Fibroblast of lung (primary cell): ENCODE measurements around the gene TGFBR3. TPM values are rescaled to one million over a fixed set of nuclear protein-coding genes. Genes with fewer than 3 reads are reported as not detected.

Experiments
- DNase-seq, 2 donors: peaks; one replicate each; pipeline versions ENCODE4 v3.0.0 to v3.0.0-alpha.2; 2010; ENCODE audit warnings: low read depth in 2 of 2
- H2AFZ ChIP-seq: 2 replicates; pipeline ENCODE4 v1.5.1; 2012; ENCODE audit warnings: low read length, control low read depth, inconsistent platforms
- H3K27ac ChIP-seq: 2 replicates; pipeline ENCODE4 v1.5.1; 2011; ENCODE audit warnings: low read length, control low read depth; ENCODE audit not compliant: insufficient read depth
- H3K27me3 ChIP-seq: 2 replicates; pipeline ENCODE4 v1.5.1; 2011; ENCODE audit warnings: mild to moderate bottlenecking, low read length; ENCODE audit not compliant: control insufficient read depth, insufficient read depth
- H3K36me3 ChIP-seq: 2 replicates; pipeline ENCODE4 v1.5.1; 2011; ENCODE audit warnings: low read length; ENCODE audit not compliant: control insufficient read depth, insufficient read depth
- H3K4me1 ChIP-seq: 2 replicates; pipeline ENCODE4 v1.5.1; 2011; ENCODE audit warnings: low read length; ENCODE audit not compliant: control insufficient read depth, insufficient read depth; ENCODE audit errors: extremely low read depth
- H3K4me2 ChIP-seq: 2 replicates; pipeline ENCODE4 v1.5.1; 2011; ENCODE audit warnings: low read length, control low read depth; ENCODE audit not compliant: insufficient read depth; ENCODE audit errors: extremely low read depth
- H3K4me3 ChIP-seq, 4 experiments: fragments of 200-600 bp in 1 of 4; sonication (generic) in 1 of 4; replicated peaks in 1 of 4; 2 replicates each; pipeline ENCODE4 v1.5.1; 2011 to 2016; ENCODE audit warnings: low read length in 4 of 4, low read depth in 3 of 4, mild to moderate bottlenecking in 3 of 4, control low read depth in 2 of 4, inconsistent platforms in 1 of 4, mixed read lengths in 1 of 4; ENCODE audit not compliant: insufficient read depth in 1 of 4; ENCODE audit errors: control extremely low read depth in 1 of 4
- H3K79me2 ChIP-seq: 2 replicates; pipeline ENCODE4 v1.5.1; 2012; ENCODE audit warnings: mild to moderate bottlenecking, low read length, inconsistent platforms; ENCODE audit not compliant: control insufficient read depth, insufficient read depth
- H3K9ac ChIP-seq: 2 replicates; pipeline ENCODE4 v1.5.1; 2011; ENCODE audit warnings: mild to moderate bottlenecking, low read length, control low read depth; ENCODE audit not compliant: insufficient read depth
- H3K9me3 ChIP-seq: 2 replicates; pipeline ENCODE4 v1.5.1; 2012; ENCODE audit warnings: low read depth, low read length; ENCODE audit not compliant: control insufficient read depth, insufficient read depth
- H4K20me1 ChIP-seq: 2 replicates; pipeline ENCODE4 v1.5.1; 2011; ENCODE audit warnings: low read length; ENCODE audit not compliant: control insufficient read depth, insufficient read depth; ENCODE audit errors: extremely low read depth
- EZH2 ChIP-seq: IDR thresholded peaks from 2 replicates; pipeline ENCODE4 v1.5.1; 2012; ENCODE audit warnings: low read length, control low read depth, mild to moderate bottlenecking; ENCODE audit errors: missing control alignments
- polyA plus RNA-seq, 2 donors: library from polyadenylated mRNA; depleted of rRNA in 1 of 2; stranded (reverse) in 1 of 2; unstranded in 1 of 2; fragments of >200 nt; gene quantifications; 2 replicates each; pipeline ENCODE4 v1.2.1, GENCODE V29; 2011 to 2012; ENCODE audit warnings: missing spikeins in 1 of 2
- total RNA-seq: library from RNA; depleted of rRNA; stranded (reverse); fragments of >200 nt; gene quantifications from 2 replicates; pipeline ENCODE4 v1.2.1, GENCODE V29; 2014
- TF ChIP-seq, protein P1 (sequence below), 2 donors: IDR thresholded peaks in 1 of 2; conservative IDR thresholded peaks in 1 of 2; 1 replicate in 1 of 2; 2 replicates in 1 of 2; pipeline ENCODE4 v1.5.1; 2011 to 2012; ENCODE audit warnings: low read length in 2 of 2, control low read depth in 1 of 2, inconsistent platforms in 1 of 2, low read depth in 1 of 2, mild to moderate bottlenecking in 1 of 2

Gene TGFBR3
- total and polyA plus RNA-seq, 2 donors (not counting 1 experiment from before 2014, with no cell fraction given): 68.3 to 98.1 TPM

DNA sequence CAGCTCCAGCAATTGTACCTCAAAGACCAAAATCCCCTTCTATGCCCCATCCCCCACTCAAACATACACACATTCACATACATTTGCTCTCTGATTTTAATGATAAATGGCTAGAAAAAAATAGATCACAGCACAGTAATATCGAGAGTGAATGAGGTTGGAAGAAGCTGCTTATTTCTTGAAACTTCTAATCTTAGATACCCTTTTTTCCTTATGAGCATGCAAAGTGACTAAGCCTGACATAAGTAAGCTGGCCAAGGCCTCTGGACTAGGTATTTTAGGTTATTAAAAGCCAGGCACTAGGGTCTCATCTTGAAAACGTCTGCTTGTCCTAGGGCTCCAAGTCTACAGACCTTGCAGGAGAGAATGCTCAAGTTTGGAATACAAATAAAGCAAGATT lies 133.6 kb downstream of the TGFBR3 start:
- Histone ChIP-seq H3K9ac (no peak overlapping the region), H4K20me1 (no peaks in the 10 kb centered on the region), H3K79me2 (no peaks in the 10 kb centered on the region), H3K27me3 (no peaks in the 10 kb centered on the region), H3K4me3 (no peak overlapping the region), H2AFZ (no peak overlapping the region), H3K4me2 (no peak overlapping the region), H3K36me3 (no peaks in the 10 kb centered on the region), H3K9me3 (no peaks in the 10 kb centered on the region), H3K4me1 (peaks cover 22% of the 10 kb centered on the region), H3K27ac (no peak overlapping the region)
- DNase-seq: no peak
- TF ChIP-seq, protein P1, sequence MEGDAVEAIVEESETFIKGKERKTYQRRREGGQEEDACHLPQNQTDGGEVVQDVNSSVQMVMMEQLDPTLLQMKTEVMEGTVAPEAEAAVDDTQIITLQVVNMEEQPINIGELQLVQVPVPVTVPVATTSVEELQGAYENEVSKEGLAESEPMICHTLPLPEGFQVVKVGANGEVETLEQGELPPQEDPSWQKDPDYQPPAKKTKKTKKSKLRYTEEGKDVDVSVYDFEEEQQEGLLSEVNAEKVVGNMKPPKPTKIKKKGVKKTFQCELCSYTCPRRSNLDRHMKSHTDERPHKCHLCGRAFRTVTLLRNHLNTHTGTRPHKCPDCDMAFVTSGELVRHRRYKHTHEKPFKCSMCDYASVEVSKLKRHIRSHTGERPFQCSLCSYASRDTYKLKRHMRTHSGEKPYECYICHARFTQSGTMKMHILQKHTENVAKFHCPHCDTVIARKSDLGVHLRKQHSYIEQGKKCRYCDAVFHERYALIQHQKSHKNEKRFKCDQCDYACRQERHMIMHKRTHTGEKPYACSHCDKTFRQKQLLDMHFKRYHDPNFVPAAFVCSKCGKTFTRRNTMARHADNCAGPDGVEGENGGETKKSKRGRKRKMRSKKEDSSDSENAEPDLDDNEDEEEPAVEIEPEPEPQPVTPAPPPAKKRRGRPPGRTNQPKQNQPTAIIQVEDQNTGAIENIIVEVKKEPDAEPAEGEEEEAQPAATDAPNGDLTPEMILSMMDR (conservative IDR thresholded peaks at IDR 0.05 in 1 of 2, IDR thresholded peaks at IDR 0.05 in 1 of 2; ENCODE audit: low read depth in 1 of 2, low read length in 2 of 2): no peak
- no peak for TF ChIP-seq EZH2

DNA sequence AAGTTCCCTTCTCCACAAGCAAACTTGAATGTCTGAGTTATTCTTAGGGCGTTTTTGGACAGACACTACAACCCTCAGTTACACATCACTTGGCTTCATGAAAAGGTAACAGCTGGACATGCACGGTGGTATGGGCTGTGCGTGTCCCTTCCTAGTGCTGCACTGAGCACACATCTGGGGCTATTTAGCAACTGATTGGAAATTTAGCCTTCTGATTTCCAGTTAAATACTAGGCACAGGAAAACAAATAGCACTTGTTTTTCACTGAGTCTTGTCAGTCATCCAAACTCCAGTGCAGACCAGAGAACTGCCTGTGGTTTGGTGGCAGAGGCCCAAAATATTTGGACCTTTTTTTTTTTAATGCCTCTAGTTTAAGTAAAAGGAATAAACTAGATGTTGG lies 134.7 kb downstream of the TGFBR3 start:
- DNase-seq: peak; percentile 68 to 88
- no peaks in the 10 kb centered on the region for H3K9me3 ChIP-seq
- H3K4me1 ChIP-seq: peaks cover 22% of the 10 kb centered on the region
- no peaks in the 10 kb centered on the region for H3K27me3 ChIP-seq
- no peak overlapping the region for H2AFZ ChIP-seq
- H3K79me2 ChIP-seq: no peaks in the 10 kb centered on the region
- H3K9ac ChIP-seq: no peak overlapping the region
- no peak overlapping the region for H3K4me2 ChIP-seq
- H3K4me3 ChIP-seq: no peak overlapping the region
- no peak for TF ChIP-seq EZH2
- TF ChIP-seq, protein P1 (conservative IDR thresholded peaks at IDR 0.05 in 1 of 2, IDR thresholded peaks at IDR 0.05 in 1 of 2; ENCODE audit: low read depth in 1 of 2, low read length in 2 of 2): no peak
- no peaks in the 10 kb centered on the region for H3K36me3 ChIP-seq
- H4K20me1 ChIP-seq: no peaks in the 10 kb centered on the region
- H3K27ac ChIP-seq: no peak overlapping the region

DNA sequence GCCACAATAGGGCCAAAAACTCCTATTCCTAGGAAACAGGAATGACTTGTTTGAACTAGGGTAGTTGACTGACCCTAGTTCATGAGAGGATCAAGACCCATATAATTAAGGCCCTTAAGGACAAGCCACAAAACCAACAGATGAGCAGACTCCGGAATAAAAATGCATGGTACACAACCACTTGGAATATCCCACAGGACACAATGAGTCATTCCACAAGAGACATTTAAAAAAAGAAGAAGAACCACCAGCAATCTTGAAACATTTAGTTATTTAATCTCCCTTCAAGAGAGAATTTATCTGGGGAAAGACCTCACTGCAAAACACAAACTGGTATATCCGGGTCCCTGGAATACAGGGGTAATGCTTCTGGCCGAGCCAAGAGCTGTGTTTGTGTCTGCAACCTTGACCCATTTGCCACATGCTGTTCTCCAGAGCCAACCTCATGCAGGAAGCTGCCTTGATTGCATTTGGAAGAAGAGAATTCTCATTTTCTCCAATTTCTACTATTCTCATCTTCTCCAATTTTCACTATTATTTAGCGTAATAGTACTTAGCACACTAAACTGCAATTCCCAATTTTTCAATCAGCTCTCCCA lies 135.5 kb downstream of the TGFBR3 start:
- H3K36me3 ChIP-seq: no peaks in the 10 kb centered on the region
- peaks cover 20% of the 10 kb centered on the region for H3K4me1 ChIP-seq
- H3K27ac ChIP-seq: peak overlapping the region; percentile 32
- peak in 1 of 2 donors; percentile 49 for DNase-seq
- H3K27me3 ChIP-seq: no peaks in the 10 kb centered on the region
- TF ChIP-seq, protein P1 (conservative IDR thresholded peaks at IDR 0.05 in 1 of 2, IDR thresholded peaks at IDR 0.05 in 1 of 2; ENCODE audit: low read depth in 1 of 2, low read length in 2 of 2): no peak
- no peak for TF ChIP-seq EZH2
- H3K4me3 ChIP-seq: no peak overlapping the region
- no peaks in the 10 kb centered on the region for H3K79me2 ChIP-seq
- no peak overlapping the region for H3K9ac ChIP-seq
- no peak overlapping the region for H3K4me2 ChIP-seq
- H2AFZ ChIP-seq: no peak overlapping the region
- H3K9me3 ChIP-seq: no peaks in the 10 kb centered on the region
- no peaks in the 10 kb centered on the region for H4K20me1 ChIP-seq
